ENCODE results near the gene SLC7A6. TPM values are rescaled to one million over a fixed set of nuclear protein-coding genes. Genes with fewer than 3 reads are reported as not detected.

SLC7A6 gene
- total and polyA plus RNA-seq, 2 of the 13 experiments (the other 11 are each of a cell fraction or from before 2014, with no cell fraction given), result 35.8 to 70.8 TPM

- FAIRE-seq (no peak), ATAC-seq (no peak; the same call in 2 of the 3 replicates), DNase-seq (ENCODE audit: low spot score) (no peak)
- H3K4me3 ChIP-seq (replicated peaks in 1 of 3; ENCODE audit: insufficient read depth in 1 of 3, low read depth in 2 of 3, low read length in 3 of 3), result no peak overlapping the region
- H3K4me1 ChIP-seq (ENCODE audit: insufficient read depth, low read length), result peaks cover 37% of the 10 kb centered on the region
- H2AFZ ChIP-seq (ENCODE audit: low read length), result no peak overlapping the region
- H3K9ac ChIP-seq (ENCODE audit: insufficient read depth, low read depth, low read length), result no peak overlapping the region
- no peaks in the 10 kb centered on the region for H3K9me3 ChIP-seq (ENCODE audit: low read length)
- CTCF ChIA-PET (ENCODE audit: low intra/inter-chr PET ratio, low total read pairs), result interaction anchor here (1.3 kb wide), 1 partner anchor 38 kb away, joined by 3 read pairs; no protein-coding TSS in a partner anchor
- TSS peak; percentile 28 for BruUV-seq (replicated peaks)
- POLR2A ChIA-PET, result interaction anchor here (0.9 to 5.9 kb wide), 13 partner anchors 9 to 62 kb away, joined by 3 to 60 read pairs (median 6); partner anchors contain the start of genes PRMT7, SLC7A6 and SLC7A6OS
- H3K36me3 ChIP-seq (replicated peaks in 1 of 2; ENCODE audit: control insufficient read depth in 1 of 2, insufficient read depth in 2 of 2, low read length in 2 of 2), result peaks cover 47 to 94% of the 10 kb centered on the region in 2 experiments
- H3K27ac ChIP-seq (ENCODE audit: extremely low read length, insufficient read depth, low read length), result peak overlapping the region; percentile 28
- in situ Hi-C loops (cut with HindIII; ENCODE audit: extremely low pct_ligation_motif_present, low pct_unique_long_range_greater_than_20kb), result no loop called here
- no peak overlapping the region for H3K4me2 ChIP-seq (ENCODE audit: low read depth, low read length)
- WGBS (ENCODE audit: low lambda C conversion rate), result 94% methylated on average over 11 of the region's 11 CpGs
- H3K27me3 ChIP-seq (ENCODE audit: control insufficient read depth in 1 of 2, insufficient read depth in 2 of 2, low read length in 2 of 2), result no peaks in the 10 kb centered on the region
- intact Hi-C loops (cut with micrococcal nuclease; ENCODE audit: unreplicated experiment), result loop anchor here (2.0 kb wide), 1 partner anchor 35 kb away; the partner anchor contains the start of gene SLC7A6
- no peaks in the 10 kb centered on the region for H3K79me2 ChIP-seq (ENCODE audit: insufficient read depth, low read length)
- 0 out of 2 replicates have a peak, but pooled peaks cover 2% of the 10 kb centered on the region for H4K20me1 ChIP-seq (ENCODE audit: insufficient read depth, low read length)
- TF ChIP-seq POLR2AphosphoS2 (IDR thresholded peaks at IDR 0.05; ENCODE audit: low read depth, low read length), result peak; percentile 34; the same call in 1 of the 2 replicates
- no peak for TF ChIP-seq MEF2D (CRISPR knock-in tag; IDR thresholded peaks at IDR 0.05)
- TF ChIP-seq NFRKB (IDR thresholded peaks at IDR 0.05), result no peak
- TF ChIP-seq GABPA (IDR thresholded peaks at IDR 0.05; ENCODE audit: low read depth, low read length), result no peak
- no peak for TF ChIP-seq GABPA (CRISPR knock-in tag; IDR thresholded peaks at IDR 0.05; ENCODE audit: low read depth)
- TF ChIP-seq HOXA7 (CRISPR knock-in tag; IDR thresholded peaks at IDR 0.05), result no peak
- TF ChIP-seq ZNF720 (CRISPR knock-in tag; IDR thresholded peaks at IDR 0.05), result no peak
- TF ChIP-seq, protein P1, sequence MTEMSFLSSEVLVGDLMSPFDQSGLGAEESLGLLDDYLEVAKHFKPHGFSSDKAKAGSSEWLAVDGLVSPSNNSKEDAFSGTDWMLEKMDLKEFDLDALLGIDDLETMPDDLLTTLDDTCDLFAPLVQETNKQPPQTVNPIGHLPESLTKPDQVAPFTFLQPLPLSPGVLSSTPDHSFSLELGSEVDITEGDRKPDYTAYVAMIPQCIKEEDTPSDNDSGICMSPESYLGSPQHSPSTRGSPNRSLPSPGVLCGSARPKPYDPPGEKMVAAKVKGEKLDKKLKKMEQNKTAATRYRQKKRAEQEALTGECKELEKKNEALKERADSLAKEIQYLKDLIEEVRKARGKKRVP (CRISPR knock-in tag; IDR thresholded peaks at IDR 0.05), result no peak
- TF ChIP-seq POLR2AphosphoS5 (IDR thresholded peaks at IDR 0.05; ENCODE audit: low read depth, low read length), result peak; percentile 32
- TF ChIP-seq ZBTB42 (CRISPR knock-in tag; IDR thresholded peaks at IDR 0.05), result no peak
Measured at GRCh38 chr16:68299571-68300453, 35.5 kb downstream of the SLC7A6 start.
